HFFc6 (cell line): ENCODE data around the gene P2RX6. TPM values are rescaled to one million over a fixed set of nuclear protein-coding genes. Genes with fewer than 3 reads are reported as not detected.

ENCODE experiments used
- DNase-seq: peaks from one replicate; pipeline ENCODE4 v3.0.0-alpha.2; 2018
- H3K27ac Mint-ChIP-seq: 2 replicates; pipeline ENCODE4 v1.8.0; 2020; ENCODE audit warnings: mild to moderate bottlenecking, mixed read lengths
- H3K27me3 Mint-ChIP-seq: 2 replicates; pipeline ENCODE4 v1.8.0; 2021; ENCODE audit warnings: mild to moderate bottlenecking, moderate library complexity, mixed read lengths; ENCODE audit not compliant: insufficient read depth
- H3K36me3 Mint-ChIP-seq: 2 replicates; pipeline ENCODE4 v1.8.0; 2021; ENCODE audit warnings: low read depth, mixed read lengths
- H3K4me1 Mint-ChIP-seq: 2 replicates; pipeline ENCODE4 v1.8.0; 2020; ENCODE audit warnings: low read depth, mixed read lengths
- H3K4me3 Mint-ChIP-seq: 2 replicates; pipeline ENCODE4 v1.8.0; 2020; ENCODE audit warnings: mild to moderate bottlenecking, moderate library complexity, mixed read lengths
- H3K9me3 Mint-ChIP-seq: 2 replicates; pipeline ENCODE4 v1.8.0; 2020; ENCODE audit warnings: mild to moderate bottlenecking, mixed read lengths
- total RNA-seq, 6 experiments: library from RNA; stranded (reverse); fragmentation: NEBNext Ultra II Directional; extraction: Animal tissue kit (Norgen Biotek cat#: 25700); gene quantifications; 2 replicates in 1 of 6; 3 replicates in 5 of 6; pipeline ENCODE4 v1.2.3, GENCODE V29; 2021
- TF ChIP-seq, protein P1 (sequence below): fragments of 200-600 bp; sonication (generic); IDR thresholded peaks from 2 replicates; pipeline ENCODE4 v1.5.0; 2021; ENCODE audit warnings: antibody characterized with exemption, mild to moderate bottlenecking

Gene P2RX6
- total RNA-seq, 6 experiments from 2014 or later, result 1.6 to 4.0 (median 1.9) TPM

DNA sequence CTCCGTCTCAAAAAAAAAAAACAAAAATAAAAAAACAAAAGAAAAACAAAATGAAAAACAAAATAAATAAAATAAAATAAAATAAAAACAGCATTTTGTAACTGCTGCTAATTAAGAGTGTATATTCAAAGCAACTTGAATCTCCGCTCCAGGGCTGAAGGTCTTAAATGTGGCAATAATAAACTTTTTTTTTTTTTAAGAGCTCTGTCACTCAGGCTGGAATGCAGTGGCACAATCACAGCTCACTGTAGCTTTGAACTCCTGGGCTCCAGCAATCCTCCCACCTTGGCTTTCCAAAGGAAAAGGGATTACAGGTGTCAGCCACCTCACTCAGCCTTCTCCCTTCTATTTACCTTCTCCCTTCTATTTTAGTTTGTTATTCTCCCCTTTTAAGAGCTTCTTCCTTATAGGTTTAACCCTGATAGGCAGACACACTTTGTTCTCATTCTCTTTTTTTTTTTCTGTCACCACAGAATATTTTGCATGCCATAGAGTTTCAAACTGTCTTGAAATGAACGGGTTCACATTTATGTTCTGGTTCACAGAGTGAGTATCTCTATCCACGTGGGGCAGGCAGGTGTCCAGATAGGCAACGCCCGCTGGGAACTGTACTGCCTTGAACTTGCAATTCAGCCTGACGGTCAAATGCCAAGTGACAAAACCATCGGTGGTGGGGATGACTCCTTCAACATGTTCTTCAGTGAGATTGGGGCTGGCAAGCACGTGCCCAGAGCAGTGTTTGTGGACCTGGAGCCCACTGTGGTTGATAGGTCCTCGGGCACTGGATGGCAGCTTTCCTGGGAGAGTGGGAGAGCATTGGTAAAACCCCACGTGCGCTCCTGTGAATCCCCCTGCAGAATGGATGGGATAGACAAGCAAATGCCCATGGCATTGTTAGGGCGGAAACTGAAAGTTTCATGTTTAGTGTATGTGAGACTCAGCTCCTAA is 50.2 kb downstream of the P2RX6 start:
- Mint-ChIP-seq H3K27ac (no peak overlapping the region), H3K36me3 (no peaks in the 10 kb centered on the region), H3K4me1 (peaks cover 5% of the 10 kb centered on the region; the same call in 1 of the 2 replicates), H3K27me3 (peaks cover 15% of the 10 kb centered on the region), H3K9me3 (no peaks in the 10 kb centered on the region), H3K4me3 (no peak overlapping the region)
- DNase-seq, result no peak
- TF ChIP-seq, protein P1, sequence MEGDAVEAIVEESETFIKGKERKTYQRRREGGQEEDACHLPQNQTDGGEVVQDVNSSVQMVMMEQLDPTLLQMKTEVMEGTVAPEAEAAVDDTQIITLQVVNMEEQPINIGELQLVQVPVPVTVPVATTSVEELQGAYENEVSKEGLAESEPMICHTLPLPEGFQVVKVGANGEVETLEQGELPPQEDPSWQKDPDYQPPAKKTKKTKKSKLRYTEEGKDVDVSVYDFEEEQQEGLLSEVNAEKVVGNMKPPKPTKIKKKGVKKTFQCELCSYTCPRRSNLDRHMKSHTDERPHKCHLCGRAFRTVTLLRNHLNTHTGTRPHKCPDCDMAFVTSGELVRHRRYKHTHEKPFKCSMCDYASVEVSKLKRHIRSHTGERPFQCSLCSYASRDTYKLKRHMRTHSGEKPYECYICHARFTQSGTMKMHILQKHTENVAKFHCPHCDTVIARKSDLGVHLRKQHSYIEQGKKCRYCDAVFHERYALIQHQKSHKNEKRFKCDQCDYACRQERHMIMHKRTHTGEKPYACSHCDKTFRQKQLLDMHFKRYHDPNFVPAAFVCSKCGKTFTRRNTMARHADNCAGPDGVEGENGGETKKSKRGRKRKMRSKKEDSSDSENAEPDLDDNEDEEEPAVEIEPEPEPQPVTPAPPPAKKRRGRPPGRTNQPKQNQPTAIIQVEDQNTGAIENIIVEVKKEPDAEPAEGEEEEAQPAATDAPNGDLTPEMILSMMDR, result no peak

DNA sequence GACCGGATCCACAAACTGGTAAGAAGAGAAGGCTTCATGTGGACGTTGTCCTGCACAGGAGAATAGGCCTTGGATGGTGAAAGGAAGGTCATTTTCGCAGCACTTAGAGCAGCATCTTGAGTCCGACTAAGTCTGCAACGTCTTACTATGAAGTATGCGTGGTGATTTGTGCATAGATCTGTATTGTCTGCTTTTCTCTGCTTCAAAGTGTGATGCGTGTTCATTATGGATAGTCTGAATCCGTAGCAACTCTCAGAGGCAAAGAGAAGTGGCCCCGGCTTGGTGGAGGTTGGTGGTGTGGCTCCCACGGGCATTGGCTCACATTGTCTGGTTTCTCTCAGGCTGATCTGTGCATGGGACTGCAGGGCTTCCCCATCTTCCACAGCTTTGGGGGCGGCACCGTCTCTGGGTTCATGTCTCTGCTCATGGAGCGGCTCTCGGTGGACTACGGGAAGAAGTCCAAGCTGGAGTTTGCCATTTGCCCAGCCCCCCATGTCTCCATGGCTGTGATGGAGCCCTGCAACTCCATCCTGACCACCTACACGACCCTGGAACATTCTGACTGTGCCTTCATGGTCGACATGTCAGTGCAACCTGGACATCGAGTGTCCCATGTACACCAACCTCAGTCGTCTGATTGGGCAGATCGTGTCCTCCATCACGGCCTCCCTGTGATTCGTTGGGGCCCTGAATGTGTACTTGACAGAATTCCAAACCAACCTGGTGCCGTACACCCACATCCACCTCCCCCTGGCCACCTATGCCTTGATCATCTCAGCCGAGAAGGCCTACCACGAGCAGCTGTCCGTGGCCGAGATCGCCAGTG is 52.3 kb downstream of the P2RX6 start:
- TF ChIP-seq, protein P1, result no peak
- no peak overlapping the region for H3K4me3 Mint-ChIP-seq
- H3K27me3 Mint-ChIP-seq, result peaks cover 18% of the 10 kb centered on the region
- no peaks in the 10 kb centered on the region for H3K9me3 Mint-ChIP-seq
- no peak for DNase-seq
- no peaks in the 10 kb centered on the region for H3K36me3 Mint-ChIP-seq
- H3K4me1 Mint-ChIP-seq, result peaks cover 5% of the 10 kb centered on the region; the same call in 1 of the 2 replicates
- H3K27ac Mint-ChIP-seq, result no peak overlapping the region

DNA sequence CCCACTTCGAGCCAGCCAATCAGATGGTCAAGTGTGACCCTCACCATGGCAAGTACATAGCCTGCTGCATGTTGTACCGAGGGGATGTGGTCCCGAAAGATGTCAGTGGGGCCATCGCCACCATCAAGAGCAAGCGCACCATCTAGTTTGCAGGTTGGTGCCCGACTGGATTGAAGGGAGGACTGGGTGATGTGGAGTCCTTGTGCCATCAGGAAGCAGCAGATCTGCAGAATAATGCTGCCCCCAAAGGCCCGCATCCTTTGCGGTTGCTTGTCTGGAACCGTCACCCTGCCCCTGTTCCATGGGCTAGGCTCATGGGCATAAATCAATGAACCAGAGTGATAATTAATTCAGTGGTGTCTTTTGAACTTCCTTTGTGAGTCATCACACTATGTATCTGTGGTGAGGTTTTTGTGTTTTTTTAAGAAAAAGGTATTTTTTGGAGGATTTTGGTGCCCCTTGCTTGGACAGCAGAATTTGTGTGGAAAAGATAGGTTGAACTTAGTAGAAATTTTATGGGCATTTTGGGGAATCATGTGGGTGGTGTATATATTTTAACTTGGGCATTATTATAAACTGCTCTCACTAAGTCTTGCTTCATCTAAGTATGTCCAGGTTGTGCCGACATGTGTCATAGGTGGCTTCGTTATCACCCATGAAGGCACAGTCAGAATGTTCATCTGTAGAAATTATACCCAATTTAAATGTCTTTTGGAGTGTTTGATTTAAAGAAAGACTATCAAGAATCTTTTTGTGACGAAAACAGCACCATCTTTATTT is 53.1 kb downstream of the P2RX6 start:
- TF ChIP-seq, protein P1, result no peak
- Mint-ChIP-seq H3K4me1 (peaks cover 8% of the 10 kb centered on the region), H3K4me3 (no peak overlapping the region), H3K9me3 (no peaks in the 10 kb centered on the region), H3K36me3 (no peaks in the 10 kb centered on the region), H3K27ac (no peak overlapping the region), H3K27me3 (peaks cover 18% of the 10 kb centered on the region)
- DNase-seq, result no peak

DNA sequence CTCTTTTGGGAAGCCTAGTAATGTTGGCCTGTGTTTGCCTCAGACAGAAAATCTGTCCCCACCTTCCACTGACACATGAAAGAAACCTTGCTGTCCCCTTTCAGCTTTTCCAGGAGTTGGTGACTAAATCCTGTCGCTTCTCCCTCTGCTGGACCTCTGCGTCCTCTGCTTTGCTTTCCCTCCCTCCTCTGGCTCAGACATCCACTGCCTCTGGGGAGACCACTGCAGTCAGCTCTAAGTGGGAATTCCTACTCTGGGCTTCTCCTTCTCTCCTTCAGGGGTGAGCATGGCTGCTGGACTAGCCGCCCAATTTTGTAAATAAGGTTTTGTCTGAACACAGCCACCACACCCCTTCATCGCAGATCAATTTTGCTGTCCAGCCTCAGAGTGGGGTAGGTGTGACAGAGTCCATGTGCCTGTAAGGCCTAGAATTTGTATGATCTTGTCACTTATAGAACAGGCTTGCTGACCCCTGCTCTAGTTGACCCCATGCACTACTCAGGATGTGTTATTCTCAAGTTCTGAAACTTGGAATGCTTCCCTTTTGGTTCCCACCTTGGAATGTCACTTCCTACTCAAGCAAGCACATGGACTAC is 53.8 kb downstream of the P2RX6 start:
- Mint-ChIP-seq H3K4me1 (peaks cover 15% of the 10 kb centered on the region), H3K27me3 (peaks cover 17% of the 10 kb centered on the region), H3K9me3 (no peaks in the 10 kb centered on the region), H3K36me3 (no peaks in the 10 kb centered on the region), H3K27ac (no peak overlapping the region), H3K4me3 (no peak overlapping the region)
- DNase-seq, result no peak
- TF ChIP-seq, protein P1, result no peak

DNA sequence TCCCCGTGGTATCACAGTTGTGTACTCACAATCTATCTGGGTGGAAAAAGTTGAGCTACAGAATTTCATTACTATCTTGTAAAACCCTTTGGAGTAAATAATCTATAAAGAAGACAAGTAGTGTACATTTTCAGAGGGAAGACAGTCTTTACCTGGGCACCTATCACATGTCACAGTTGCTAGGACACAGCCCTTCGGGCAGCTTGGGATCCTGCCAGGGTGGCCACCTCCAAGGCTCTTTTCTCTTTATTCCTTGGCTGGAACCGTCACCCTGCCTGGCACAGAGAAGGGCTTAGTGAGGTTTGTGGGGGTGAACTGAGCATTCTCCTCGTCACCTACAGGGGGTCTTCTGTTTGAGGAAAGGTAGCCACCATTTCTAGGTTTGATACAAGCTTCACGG is 54.4 kb downstream of the P2RX6 start:
- no peak for DNase-seq
- no peaks in the 10 kb centered on the region for H3K36me3 Mint-ChIP-seq
- H3K27me3 Mint-ChIP-seq, result peaks cover 17% of the 10 kb centered on the region
- peaks cover 21% of the 10 kb centered on the region for H3K4me1 Mint-ChIP-seq
- H3K9me3 Mint-ChIP-seq, result no peaks in the 10 kb centered on the region
- TF ChIP-seq, protein P1, result no peak
- H3K27ac Mint-ChIP-seq, result no peak overlapping the region
- no peak overlapping the region for H3K4me3 Mint-ChIP-seq
